NCI-H1092 (cell line): Measurements from ENCODE around the gene DEPDC1.
"Not testable (repeated sequence)": the region's sequence is repeated elsewhere in the genome, so short reads cannot be mapped to it uniquely, and the experiment has no call there.

ENCODE experiments used
- DNase-seq: peaks from one replicate; lab custom pipeline; 2025; lab: John Stamatoyannopoulos, UW

Gene DEPDC1

GRCh38 chr1:68476626-68477025, 20.3 kb downstream of the DEPDC1 start:
- DNase-seq, result not testable (repeated sequence)

GRCh38 chr1:68473060-68473459, 23.8 kb downstream of the DEPDC1 start:
- DNase-seq, result no peak

GRCh38 chr1:68470388-68470970, 26.4 kb downstream of the DEPDC1 start:
- DNase-seq, result no peak

GRCh38 chr1:68464891-68465290, 32.0 kb downstream of the DEPDC1 start:
- no peak for DNase-seq

GRCh38 chr1:68460935-68461334, 35.9 kb downstream of the DEPDC1 start:
- DNase-seq, result no peak

DNA sequence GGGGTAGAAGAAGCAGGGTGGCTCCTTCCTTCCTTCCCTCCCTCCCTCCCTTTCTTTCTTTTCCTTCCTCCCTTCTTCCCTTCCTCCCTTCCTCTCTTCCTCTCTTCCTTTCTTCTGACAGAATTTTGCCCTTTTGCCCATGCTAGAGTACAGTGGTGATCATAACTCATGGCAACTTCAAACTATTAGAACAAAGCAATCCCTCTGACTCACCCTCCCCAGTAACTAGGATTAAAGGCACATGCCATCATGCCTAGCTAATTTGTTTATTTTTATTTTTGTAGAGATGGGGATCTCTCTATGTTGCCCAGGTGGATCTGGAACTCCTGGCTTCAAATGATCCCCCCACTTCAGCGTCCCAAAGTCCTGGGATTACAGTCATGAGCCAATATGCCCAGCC, 37.1 kb downstream of the DEPDC1 start:
- no peak for DNase-seq

GRCh38 chr1:68459091-68459490, 37.8 kb downstream of the DEPDC1 start:
- no peak for DNase-seq

- no peak for DNase-seq
Measured at GRCh38 chr1:68456202-68456601, 40.7 kb downstream of the DEPDC1 start.

DNA sequence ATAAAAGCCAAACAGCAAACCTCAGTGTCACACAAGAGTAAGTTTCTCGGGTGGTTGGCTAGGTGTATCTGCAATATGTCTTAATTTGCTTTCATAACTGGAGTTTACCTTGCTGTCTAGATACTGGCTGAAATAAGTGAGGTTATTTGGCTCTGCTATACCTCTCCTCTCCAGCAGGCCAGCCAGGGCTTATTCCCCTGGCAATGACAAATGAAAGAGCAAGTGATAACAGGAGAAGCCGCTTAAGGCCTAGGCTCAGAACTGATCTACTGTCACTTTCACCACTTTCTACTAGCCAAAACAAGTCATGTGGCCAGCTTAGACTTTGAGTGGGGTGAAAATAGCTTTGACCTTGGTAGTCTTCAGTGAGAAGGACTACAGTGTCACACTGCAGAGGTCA, 42.3 kb downstream of the DEPDC1 start:
- DNase-seq, result no peak

DNA sequence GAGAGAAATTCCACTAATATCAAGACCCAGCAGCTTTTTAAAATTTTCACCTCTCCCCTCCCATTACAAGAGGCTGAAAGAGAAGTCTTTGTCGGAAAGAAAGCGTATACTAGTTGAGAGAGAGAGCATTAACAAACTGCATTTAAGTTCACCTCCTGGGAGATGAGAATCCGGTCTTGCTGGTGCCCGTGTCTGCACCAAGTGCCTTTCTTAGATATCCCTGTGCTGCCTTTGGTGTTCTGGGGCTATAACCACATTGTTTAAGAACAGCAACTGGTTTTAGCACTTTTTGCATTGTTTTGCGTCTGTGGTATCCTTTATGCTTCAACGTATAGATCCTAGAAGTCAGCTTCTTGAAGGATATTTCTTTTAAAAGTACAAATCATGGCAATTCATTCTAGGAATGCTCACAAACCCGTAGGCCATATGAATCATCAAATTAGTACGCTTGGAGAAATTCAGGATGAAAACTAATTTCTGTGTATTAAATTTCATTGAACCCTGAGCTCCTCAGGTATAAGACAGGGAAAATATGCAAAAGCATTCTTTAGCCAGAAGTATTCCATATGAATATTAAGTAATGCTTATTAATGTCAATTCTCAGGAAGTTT, 43.7 kb downstream of the DEPDC1 start:
- no peak for DNase-seq

GRCh38 chr1:68449901-68450300, 47.0 kb downstream of the DEPDC1 start, which contains the start of gene RPE65:
RPE65 (minus strand) TSS chr1:68449954; CDS start chr1:68449905, 49 bp downstream.
- DNase-seq, result no peak

DNA sequence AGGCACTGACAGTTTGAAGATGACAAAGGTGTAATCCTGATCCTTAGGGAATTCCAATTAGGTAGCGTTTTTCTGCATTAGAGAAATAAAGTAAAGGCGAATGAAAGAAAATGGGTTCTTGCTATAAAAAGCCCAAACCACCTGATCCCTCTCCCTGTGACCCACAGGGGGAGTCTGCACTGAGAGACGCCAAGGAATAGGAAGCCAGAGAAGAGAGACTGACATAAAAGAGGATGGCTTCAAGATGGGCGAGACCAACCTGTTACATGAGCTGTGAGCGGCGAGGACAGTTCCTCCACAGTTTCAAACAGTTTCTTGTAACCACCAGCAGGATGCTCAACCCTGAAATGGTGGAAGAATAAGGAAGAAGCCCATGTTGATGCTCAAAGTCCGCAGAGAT, 48.5 kb downstream of the DEPDC1 start:
- no peak for DNase-seq

DNA sequence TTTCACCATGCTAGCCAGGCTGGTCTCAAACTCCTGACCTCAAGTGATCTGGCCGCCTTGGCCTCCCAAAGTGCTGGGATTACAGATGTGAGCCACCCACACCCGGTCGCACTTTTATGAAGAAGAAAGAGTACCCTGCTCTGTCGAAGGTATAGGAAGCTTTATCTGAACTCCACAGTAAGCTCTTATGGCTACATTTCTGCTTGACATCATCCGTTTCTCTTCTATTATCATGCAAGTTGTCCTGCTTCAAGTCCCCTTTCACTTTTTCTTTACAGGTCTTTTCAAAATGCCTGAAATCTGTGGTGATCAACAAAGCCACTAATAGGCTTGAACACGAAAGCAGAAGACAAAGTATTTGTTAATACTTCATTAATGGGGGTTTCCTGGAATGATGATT, 51.2 kb downstream of the DEPDC1 start:
- no peak for DNase-seq

GRCh38 chr1:68442822-68443556, 53.9 kb downstream of the DEPDC1 start:
- no peak for DNase-seq

DNA sequence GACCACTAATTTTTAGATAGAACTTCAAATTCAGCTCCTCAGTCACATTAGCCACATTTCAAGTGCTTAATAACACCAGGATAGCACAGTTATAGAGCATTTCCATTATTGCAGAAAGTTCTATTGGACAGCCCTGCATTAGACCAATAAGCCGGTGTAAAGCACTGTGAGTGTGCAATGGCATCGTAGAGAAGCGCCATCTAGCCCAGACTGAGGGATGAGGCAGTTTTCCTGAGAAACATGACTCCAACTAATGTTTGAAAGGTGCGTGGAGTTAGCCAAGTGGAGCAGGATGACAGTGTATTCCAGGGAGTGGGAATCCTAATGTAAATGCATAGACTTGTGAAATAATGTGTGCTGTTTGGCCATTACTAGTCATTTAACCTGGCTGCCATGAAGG, 54.9 kb downstream of the DEPDC1 start:
- DNase-seq, result no peak

DNA sequence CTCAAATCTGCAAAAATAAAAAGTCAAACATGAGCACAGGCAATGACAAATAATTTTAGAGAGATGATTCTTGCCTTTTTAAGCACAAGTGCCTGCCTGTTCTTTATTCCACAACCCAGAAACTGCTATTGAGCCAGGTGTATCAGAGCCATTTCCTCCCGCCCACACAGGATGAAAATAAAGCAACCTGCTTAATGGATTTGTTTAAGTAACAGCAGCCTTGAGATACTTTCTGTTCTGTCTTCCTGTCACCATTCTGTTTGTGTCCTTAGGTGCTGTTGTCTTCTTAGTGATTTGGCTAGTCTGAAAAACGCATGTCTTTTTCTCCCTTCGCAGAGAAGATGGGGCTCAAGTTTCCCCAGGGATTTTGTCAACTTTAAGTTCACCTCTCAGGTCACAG, 58.6 kb downstream of the DEPDC1 start:
- no peak for DNase-seq

DNA sequence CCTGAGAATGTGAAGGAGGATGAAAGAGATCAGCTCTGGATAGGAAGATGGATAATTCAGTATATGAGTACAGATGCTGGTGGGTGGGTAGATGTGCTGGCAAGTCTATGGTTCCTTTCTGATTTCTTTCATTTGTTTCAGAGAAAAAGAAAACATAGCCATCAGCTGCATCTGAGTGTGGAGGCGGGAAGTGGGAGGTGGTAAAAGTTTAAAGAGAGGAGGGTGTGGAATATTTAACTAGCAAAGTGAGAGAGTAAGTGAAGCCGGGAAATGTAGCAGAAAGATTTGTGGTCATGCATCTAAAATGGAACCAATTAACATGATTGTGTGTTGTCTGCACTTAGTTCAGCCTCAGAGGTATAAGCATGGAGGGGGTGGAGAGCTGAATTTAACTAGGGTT, 63.5 kb downstream of the DEPDC1 start:
- no peak for DNase-seq

DNA sequence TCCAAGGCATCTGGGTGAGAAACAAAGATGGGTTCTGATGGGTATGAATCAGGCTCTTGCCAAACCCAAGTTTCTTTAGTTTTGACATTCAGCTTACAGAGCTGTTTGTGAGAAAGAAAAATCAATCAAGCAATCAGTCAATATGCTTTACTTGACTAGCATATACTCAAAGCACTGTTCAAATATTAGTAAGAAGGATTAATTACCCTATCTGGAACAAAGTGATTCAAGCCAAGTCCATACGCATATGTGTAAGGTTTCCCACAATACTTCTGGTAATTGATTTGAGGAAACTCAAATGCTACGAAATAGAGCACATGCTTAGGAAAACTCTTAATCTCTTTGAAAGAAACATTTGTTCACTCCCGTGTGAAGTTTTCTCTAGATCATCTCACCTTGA, 65.8 kb downstream of the DEPDC1 start:
- DNase-seq, result no peak

- DNase-seq, result no peak
Measured at GRCh38 chr1:68429233-68429808, 67.6 kb downstream of the DEPDC1 start.

GRCh38 chr1:68426594-68426993, 70.3 kb downstream of the DEPDC1 start:
- DNase-seq, result no peak
